Nucleus accumbens (tissue), 56 donors: ENCODE measurements around the gene LRRC8B.
"Not testable (repeated sequence)": the region's sequence is repeated elsewhere in the genome, so short reads cannot be mapped to it uniquely, and the experiment has no call there.

Experiments
- DNase-seq, 56 donors: peaks; one replicate each; lab custom pipeline; 2025; lab: John Stamatoyannopoulos, UW

Gene LRRC8B

GRCh38 chr1:89578946-89579684 is 54.5 kb downstream of the LRRC8B start:
- DNase-seq, result no peak

- DNase-seq, result no peak
These were observed 55.4 kb downstream of the LRRC8B start for GRCh38 chr1:89580036-89580435.

- DNase-seq, result no peak
These were observed 57.2 kb downstream of the LRRC8B start for GRCh38 chr1:89581859-89582258.

DNA sequence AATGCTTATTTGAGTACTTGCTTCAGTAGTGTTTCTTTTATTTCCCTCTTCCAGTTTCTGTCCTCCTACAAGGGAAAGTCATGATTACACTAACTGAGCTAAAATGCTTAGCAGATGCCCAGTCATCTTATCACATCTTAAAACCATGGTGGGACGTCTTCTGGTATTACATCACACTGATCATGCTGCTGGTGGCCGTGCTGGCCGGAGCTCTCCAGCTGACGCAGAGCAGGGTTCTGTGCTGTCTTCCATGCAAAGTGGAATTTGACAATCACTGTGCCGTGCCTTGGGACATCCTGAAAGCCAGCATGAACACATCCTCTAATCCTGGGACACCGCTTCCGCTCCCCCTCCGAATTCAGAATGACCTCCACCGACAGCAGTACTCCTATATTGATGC is 57.9 kb downstream of the LRRC8B start:
- DNase-seq, result no peak

DNA sequence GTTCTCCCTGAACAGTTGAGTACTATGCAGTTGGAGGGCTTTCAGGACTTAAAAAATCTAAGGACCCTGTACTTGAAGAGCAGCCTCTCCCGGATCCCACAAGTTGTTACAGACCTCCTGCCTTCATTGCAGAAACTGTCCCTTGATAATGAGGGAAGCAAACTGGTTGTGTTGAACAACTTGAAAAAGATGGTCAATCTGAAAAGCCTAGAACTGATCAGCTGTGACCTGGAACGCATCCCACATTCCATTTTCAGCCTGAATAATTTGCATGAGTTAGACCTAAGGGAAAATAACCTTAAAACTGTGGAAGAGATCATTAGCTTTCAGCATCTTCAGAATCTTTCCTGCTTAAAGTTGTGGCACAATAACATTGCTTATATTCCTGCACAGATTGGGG is 59.6 kb downstream of the LRRC8B start:
- no peak for DNase-seq

DNA sequence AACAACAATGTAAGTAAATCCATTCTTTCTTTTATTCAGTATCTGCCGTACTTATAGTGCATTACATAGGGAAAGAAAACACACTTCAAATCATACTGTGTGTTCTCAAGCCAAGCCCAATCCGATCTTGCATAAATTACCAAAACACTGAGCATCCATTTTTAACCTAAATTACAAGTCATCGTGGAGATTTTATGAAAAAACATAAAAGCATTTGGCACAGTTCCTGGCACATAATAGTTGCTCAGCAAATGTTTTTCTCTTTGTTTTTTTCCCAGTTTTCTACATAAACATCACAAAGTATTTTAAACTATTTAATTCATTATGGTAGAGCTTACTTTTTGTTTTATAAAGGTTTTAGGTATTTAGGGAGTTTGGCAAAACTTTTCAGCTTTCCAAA is 60.2 kb downstream of the LRRC8B start:
- DNase-seq, result no peak

DNA sequence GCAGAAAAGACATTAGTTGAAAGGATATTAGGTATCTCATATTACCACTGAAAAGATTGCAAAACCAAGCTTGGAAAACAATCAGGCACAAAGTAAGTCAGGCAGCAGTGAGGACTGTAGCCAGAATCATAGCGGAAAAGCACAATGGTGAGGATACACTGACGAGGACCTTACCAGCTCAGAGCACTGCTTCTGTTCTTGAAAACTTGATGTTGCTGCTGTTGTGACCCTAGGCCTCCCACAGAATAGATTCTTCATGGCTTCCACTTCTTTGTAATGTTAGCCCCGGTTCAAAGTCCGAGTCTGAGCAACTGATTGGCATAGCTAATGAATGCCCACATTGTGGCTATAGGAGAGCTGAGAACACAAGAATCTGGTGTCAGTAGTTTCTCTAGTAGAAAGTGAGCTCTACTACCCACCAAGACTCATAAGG is 63.1 kb downstream of the LRRC8B start:
- peak in 1 of 56 donors; percentile 15 for DNase-seq

DNA sequence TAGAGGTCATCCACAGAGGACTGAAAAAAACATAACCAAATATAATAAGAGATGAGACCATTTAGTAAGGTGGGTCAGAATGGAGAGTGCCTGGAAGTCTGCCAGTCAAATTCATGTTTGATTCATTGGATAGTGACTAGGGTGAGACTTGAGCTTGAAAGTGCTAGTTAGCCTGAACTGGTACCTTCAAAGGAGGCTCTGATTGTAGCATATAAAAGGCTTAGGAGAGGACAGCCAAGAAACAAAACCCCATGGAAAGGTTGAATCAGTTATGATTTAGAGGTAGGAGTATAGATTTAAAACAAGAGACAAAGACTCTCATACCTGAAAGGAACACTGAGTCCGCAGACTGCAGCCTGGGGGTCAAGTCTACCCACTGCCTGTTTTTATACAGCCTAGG is 63.9 kb downstream of the LRRC8B start:
- no peak for DNase-seq

GRCh38 chr1:89589515-89589914 is 64.9 kb downstream of the LRRC8B start:
- no peak for DNase-seq

GRCh38 chr1:89590341-89591080 is 65.9 kb downstream of the LRRC8B start:
- DNase-seq, result no peak

DNA sequence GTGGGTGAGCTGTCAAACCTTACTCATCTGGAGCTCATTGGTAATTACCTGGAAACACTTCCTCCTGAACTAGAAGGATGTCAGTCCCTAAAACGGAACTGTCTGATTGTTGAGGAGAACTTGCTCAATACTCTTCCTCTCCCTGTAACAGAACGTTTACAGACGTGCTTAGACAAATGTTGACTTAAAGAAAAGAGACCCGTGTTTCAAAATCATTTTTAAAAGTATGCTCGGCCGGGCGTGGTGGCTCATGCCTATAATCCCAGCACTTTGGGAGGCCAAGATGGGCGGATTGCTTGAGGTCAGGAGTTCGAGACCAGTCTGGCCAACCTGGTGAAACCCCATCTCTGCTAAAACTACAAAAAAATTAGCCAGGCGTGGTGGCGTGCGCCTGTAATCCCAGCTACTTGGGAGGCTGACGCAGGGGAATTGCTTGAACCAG is 68.3 kb downstream of the LRRC8B start:
- DNase-seq, result not testable (repeated sequence)

DNA sequence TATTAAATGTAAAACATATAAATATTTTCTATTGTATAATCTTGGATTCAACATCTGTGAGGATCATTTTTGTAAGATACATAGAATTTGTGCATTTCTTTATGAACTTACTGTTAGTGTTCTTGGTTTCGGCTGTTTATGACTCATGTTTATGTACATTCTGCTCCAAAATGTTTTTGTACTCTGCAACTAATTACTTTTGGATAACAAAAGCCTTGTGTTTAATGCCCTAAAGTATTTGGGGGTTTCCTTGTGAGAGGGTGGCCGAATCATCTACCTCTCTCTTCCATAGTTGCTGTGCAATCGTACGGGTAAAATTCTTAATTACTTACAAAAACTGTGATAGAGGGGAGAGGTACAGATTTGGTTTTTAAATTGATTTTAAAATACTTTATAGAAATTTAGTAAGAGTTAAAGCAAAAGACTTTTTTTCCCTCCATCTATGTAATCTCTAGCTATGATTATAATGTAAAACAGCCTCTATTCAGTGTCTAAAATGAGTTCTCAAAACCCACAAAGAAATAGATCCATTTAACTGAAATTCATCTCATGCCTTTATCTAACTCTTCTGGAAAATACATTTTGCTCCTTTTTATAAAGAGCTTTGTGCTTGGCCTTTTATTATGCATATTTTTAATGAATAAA is 69.6 kb downstream of the LRRC8B start:
- no peak for DNase-seq

DNA sequence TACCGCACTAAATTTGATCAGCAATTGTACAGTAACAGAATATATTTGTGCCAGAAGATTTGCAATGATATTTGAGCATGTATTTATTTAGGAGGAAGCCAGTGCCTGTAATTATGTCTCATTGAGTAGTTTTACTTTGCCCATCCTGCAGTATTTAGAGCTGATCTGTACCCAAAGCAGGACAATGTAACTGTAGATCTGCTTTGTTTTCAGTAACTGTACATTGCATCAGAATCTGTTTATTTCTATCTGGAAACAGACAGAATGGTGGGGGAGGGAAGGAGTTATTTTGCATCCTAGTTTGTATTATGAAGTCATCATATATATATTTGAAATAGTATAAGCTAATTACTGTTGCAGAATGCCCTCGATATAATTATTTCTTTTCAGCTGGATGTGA is 72.1 kb downstream of the LRRC8B start:
- DNase-seq, result no peak

DNA sequence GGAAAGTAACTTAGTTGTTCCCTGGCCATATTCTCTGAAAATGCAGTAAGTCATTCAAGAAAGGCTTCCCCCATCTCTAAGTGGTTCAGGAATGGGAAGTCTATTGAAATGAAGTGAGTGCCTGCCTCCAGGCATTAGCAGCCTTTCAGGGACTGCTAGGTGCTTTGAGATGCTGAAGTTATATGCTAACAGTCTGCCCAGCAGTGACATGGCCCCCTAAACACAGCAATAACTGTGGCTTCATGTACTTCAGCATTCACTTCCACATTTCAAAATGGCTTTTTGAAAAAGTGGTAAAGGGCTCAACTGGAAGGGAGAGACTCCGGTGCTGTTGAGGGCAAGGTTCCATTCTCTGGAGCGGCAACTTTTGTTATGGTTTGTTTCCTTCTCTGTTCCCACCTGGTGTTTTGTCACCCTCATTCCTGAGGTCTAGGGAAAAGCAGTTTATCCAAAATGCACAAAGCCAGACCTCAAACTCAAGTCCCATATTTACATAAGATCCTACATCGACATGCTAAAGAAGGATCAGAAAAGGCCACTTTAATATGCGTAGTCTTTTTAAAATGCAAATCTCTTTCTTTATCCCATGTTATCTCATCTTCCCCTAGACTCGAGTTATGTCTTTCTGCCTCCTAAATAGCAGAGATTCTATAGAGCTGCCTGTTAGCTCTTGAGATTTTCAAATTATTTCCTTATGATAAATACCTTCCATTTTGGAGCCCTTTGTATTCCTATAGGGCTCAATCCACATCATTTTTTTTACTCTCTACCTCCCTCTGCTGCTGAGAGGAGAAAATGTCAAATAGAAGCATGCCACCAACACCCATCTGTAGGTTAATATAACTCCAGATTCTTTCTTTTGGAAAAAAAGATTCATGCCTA is 74.1 kb downstream of the LRRC8B start:
- peak in 1 of 56 donors; percentile 30 for DNase-seq

GRCh38 chr1:89599332-89599630 is 74.7 kb downstream of the LRRC8B start:
- DNase-seq, result no peak

GRCh38 chr1:89600451-89601224 is 76.0 kb downstream of the LRRC8B start:
- no peak for DNase-seq

DNA sequence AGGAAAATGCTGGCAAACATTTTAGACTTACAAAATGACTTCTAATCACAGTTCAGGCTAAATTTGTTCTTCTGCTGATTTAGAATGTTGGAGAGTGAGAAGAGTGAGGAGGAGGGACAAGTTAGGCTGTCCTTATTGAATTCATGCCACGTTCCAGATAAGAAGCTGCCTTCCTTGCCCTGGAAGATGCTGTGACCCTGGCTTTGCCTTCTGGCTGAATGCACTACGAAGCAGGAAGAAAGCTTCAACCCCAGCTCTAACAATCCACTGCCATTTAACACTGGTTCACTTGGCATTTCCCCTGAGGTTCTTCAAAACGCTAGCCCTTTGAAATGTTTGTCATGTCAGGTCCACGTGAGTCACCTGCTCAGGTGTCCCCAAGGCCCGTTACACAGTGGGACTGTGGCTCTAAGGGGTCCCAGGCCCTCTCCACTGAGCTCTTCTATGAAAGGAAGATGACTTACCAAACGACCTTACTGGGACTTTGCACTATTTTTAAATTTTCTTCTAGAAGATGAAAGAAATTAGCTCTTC is 78.3 kb downstream of the LRRC8B start:
- DNase-seq, result no peak

DNA sequence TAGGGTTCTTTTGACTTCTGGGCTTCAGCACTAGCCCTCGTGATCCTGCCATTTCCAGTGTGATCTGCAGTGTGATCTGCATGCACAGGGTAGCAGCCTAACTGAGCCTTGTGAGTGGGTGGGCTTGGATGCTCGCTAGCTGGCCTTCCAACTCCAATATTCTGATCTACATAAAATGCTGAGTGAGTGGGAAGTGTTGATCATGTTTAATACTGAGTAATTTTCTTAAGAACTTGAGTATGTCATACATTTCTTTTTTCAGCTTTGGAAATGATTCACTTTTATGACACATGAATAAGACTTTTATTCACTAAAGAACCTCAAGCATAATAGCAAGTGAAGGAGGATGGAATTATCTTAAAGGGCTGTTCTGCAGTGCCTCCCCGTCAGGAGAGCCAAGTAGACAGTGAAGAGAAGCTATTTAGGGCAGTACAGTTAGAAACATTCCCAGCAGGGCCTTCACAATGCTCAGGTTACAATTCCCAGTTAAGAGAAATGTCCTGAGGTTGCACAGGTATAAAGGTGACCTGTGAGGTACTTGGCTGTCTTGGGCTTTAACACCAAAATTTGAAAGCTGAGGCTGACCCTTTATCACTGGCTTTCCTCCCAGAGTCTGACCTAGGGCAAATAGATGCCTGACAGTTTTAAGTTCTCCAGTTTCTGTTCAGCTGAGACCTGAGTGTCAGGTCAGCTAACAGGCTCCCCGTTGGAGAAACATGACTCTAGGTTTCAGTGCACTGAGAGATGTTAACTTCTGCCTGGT is 79.2 kb downstream of the LRRC8B start:
- peak in 5 of 56 donors; percentile 18 to 39 (median 23) for DNase-seq

DNA sequence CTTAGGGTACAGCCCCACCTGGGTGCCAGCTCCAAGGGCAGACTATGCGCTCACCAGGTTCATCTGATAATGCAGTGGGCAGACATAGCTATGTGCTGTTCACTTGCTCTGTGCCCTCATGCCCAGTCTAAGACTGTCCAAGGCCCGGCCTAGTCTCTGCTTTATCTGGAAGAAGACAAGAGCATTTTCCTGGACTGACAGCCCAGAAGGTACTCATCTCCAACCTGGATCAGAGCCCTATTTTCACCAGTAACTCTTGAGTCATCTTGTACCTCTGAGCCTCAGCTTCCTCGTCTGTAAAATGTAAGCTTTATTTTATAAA is 79.7 kb downstream of the LRRC8B start:
- DNase-seq, result no peak
